ENCODE measurements around the gene GATA5. TPM values are rescaled to one million over a fixed set of nuclear protein-coding genes. Genes with fewer than 3 reads are reported as not detected.

GATA5 gene
- total and polyA plus RNA-seq, 10 donors, result 0.02 to 0.19 (median 0.13) TPM; not detected in 7

- WGBS, 5 donors, result 0 to 46% (median 37%) methylated on average over 1 to 5 of the region's 5 CpGs
- intact Hi-C loops (cut with DNase I; ENCODE audit: low total_unique reads), result no loop called here
- DNase-seq, result no peak
- no peaks in the 10 kb centered on the region for H3K9me3 ChIP-seq
- no peaks in the 10 kb centered on the region for H3K36me3 ChIP-seq
- H3K4me1 ChIP-seq, result peaks cover 15 to 47% (median 37%) of the 10 kb centered on the region in 6 donors
- peaks cover 3 to 100% (median 88%) of the 10 kb centered on the region in 7 donors for H3K27me3 ChIP-seq (replicated peaks in 1 of 7)
- no peak overlapping the region for H3K27ac ChIP-seq
- TF ChIP-seq POLR2AphosphoS5 (IDR thresholded peaks at IDR 0.05) (no peak), POLR2A (IDR thresholded peaks at IDR 0.05) (no peak)
- TF ChIP-seq, protein P1, sequence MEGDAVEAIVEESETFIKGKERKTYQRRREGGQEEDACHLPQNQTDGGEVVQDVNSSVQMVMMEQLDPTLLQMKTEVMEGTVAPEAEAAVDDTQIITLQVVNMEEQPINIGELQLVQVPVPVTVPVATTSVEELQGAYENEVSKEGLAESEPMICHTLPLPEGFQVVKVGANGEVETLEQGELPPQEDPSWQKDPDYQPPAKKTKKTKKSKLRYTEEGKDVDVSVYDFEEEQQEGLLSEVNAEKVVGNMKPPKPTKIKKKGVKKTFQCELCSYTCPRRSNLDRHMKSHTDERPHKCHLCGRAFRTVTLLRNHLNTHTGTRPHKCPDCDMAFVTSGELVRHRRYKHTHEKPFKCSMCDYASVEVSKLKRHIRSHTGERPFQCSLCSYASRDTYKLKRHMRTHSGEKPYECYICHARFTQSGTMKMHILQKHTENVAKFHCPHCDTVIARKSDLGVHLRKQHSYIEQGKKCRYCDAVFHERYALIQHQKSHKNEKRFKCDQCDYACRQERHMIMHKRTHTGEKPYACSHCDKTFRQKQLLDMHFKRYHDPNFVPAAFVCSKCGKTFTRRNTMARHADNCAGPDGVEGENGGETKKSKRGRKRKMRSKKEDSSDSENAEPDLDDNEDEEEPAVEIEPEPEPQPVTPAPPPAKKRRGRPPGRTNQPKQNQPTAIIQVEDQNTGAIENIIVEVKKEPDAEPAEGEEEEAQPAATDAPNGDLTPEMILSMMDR (IDR thresholded peaks at IDR 0.05 in 8 of 11, conservative IDR thresholded peaks at IDR 0.05 in 3 of 11), result no peak
- H3K4me3 ChIP-seq, result no peak overlapping the region
Observed at GRCh38 chr20:62479656-62480055, 3.9 kb upstream of the GATA5 start.

- WGBS, 5 donors, result 56 to 66% (median 64%) methylated on average over 12 of the region's 12 CpGs
- Histone ChIP-seq H3K4me3 (no peak overlapping the region), H3K36me3 (no peaks in the 10 kb centered on the region), H3K9me3 (no peaks in the 10 kb centered on the region), H3K27ac (no peak overlapping the region), H3K4me1 (peaks cover 15 to 52% (median 42%) of the 10 kb centered on the region in 6 donors), H3K27me3 (replicated peaks in 1 of 7) (peaks cover 3 to 100% (median 88%) of the 10 kb centered on the region in 7 donors)
- TF ChIP-seq POLR2AphosphoS5 (IDR thresholded peaks at IDR 0.05) (no peak), POLR2A (IDR thresholded peaks at IDR 0.05) (no peak)
- TF ChIP-seq, protein P1 (IDR thresholded peaks at IDR 0.05 in 8 of 11, conservative IDR thresholded peaks at IDR 0.05 in 3 of 11), result no peak
- intact Hi-C loops (cut with DNase I; ENCODE audit: low total_unique reads), result no loop called here
- no peak for DNase-seq
Observed at GRCh38 chr20:62479156-62479555, 3.4 kb upstream of the GATA5 start.

- DNase-seq, result no peak
- Histone ChIP-seq H3K27ac (no peak overlapping the region), H3K4me1 (peaks cover 15 to 53% (median 41%) of the 10 kb centered on the region in 6 donors), H3K36me3 (no peaks in the 10 kb centered on the region), H3K9me3 (no peaks in the 10 kb centered on the region), H3K27me3 (replicated peaks in 1 of 7) (peaks cover 6 to 100% (median 90%) of the 10 kb centered on the region in 7 donors), H3K4me3 (no peak overlapping the region)
- 20 to 27% (median 22%) methylated on average over 32 to 37 of the region's 37 CpGs for WGBS, 5 donors
- intact Hi-C loops (cut with DNase I; ENCODE audit: low total_unique reads), result no loop called here
- TF ChIP-seq POLR2AphosphoS5 (IDR thresholded peaks at IDR 0.05) (no peak), POLR2A (IDR thresholded peaks at IDR 0.05) (no peak)
- TF ChIP-seq, protein P1 (IDR thresholded peaks at IDR 0.05 in 8 of 11, conservative IDR thresholded peaks at IDR 0.05 in 3 of 11), result no peak
Observed at GRCh38 chr20:62477669-62478455, 2.1 kb upstream of the GATA5 start.

- 3 to 5% (median 4%) methylated on average over 44 to 82 of the region's 82 CpGs for WGBS, 5 donors
- intact Hi-C loops (cut with DNase I; ENCODE audit: low total_unique reads), result no loop called here
- H3K36me3 ChIP-seq, result no peaks in the 10 kb centered on the region
- TF ChIP-seq POLR2A (IDR thresholded peaks at IDR 0.05), result no peak
- TF ChIP-seq POLR2AphosphoS5 (IDR thresholded peaks at IDR 0.05), result no peak
- TF ChIP-seq, protein P1 (IDR thresholded peaks at IDR 0.05 in 8 of 11, conservative IDR thresholded peaks at IDR 0.05 in 3 of 11), result no peak
- H3K4me1 ChIP-seq, result peaks cover 10 to 39% (median 27%) of the 10 kb centered on the region in 6 donors
- H3K4me3 ChIP-seq, result peak overlapping the region in 6 of 8 donors; percentile 7 to 61 (median 26)
- DNase-seq, result no peak
- peaks cover 6 to 100% (median 87%) of the 10 kb centered on the region in 7 donors for H3K27me3 ChIP-seq (replicated peaks in 1 of 7)
- H3K9me3 ChIP-seq, result no peaks in the 10 kb centered on the region
- H3K27ac ChIP-seq, result no peak overlapping the region
Observed at GRCh38 chr20:62476056-62476838, 452 bp upstream of the GATA5 start.

Data from spleen (tissue), 11 donors.